ENCODE measurements around the gene SH3BP4.
"Not testable (repeated sequence)": the region's sequence is repeated elsewhere in the genome, so short reads cannot be mapped to it uniquely, and the experiment has no call there.

SH3BP4 gene

GRCh38 chr2:235057616-235058015, 105.8 kb downstream of the SH3BP4 start:
- DNase-seq (ENCODE audit: low spot score): not testable (repeated sequence)

- no peak for DNase-seq (ENCODE audit: low spot score)
These were observed 107.3 kb downstream of the SH3BP4 start for GRCh38 chr2:235059161-235059560.

- no peak for DNase-seq (ENCODE audit: low spot score)
These were observed 109.8 kb downstream of the SH3BP4 start for GRCh38 chr2:235061656-235062055.

- no peak for DNase-seq (ENCODE audit: low spot score)
These were observed 111.7 kb downstream of the SH3BP4 start for GRCh38 chr2:235063471-235063961.

GRCh38 chr2:235064976-235065375, 113.2 kb downstream of the SH3BP4 start:
- no peak for DNase-seq (ENCODE audit: low spot score)

GRCh38 chr2:235066490-235066889, 114.7 kb downstream of the SH3BP4 start:
- DNase-seq (ENCODE audit: low spot score): no peak

- no peak for DNase-seq (ENCODE audit: low spot score)
These were observed 115.1 kb downstream of the SH3BP4 start for GRCh38 chr2:235066895-235067294.

GRCh38 chr2:235068701-235069100, 116.9 kb downstream of the SH3BP4 start:
- DNase-seq (ENCODE audit: low spot score): no peak

- no peak for DNase-seq (ENCODE audit: low spot score)
These were observed 118.4 kb downstream of the SH3BP4 start for GRCh38 chr2:235070063-235070706.

- DNase-seq (ENCODE audit: low spot score): no peak
These were observed 122.1 kb downstream of the SH3BP4 start for GRCh38 chr2:235073868-235074413.

GRCh38 chr2:235077046-235077445, 125.2 kb downstream of the SH3BP4 start:
- no peak for DNase-seq (ENCODE audit: low spot score)

- DNase-seq (ENCODE audit: low spot score): no peak
These were observed 126.4 kb downstream of the SH3BP4 start for GRCh38 chr2:235078182-235078581.

- DNase-seq (ENCODE audit: low spot score): no peak
These were observed 127.2 kb downstream of the SH3BP4 start for GRCh38 chr2:235078914-235079472.

- no peak for DNase-seq (ENCODE audit: low spot score)
These were observed 128.3 kb downstream of the SH3BP4 start for GRCh38 chr2:235080101-235080500.

GRCh38 chr2:235082578-235083338, 130.9 kb downstream of the SH3BP4 start:
- no peak for DNase-seq (ENCODE audit: low spot score)

GRCh38 chr2:235083822-235084221, 132.0 kb downstream of the SH3BP4 start:
- DNase-seq (ENCODE audit: low spot score): no peak

- no peak for DNase-seq (ENCODE audit: low spot score)
These were observed 132.6 kb downstream of the SH3BP4 start for GRCh38 chr2:235084424-235084823.

GRCh38 chr2:235085476-235085875, 133.7 kb downstream of the SH3BP4 start:
- DNase-seq (ENCODE audit: low spot score): no peak

GRCh38 chr2:235086481-235087184, 134.8 kb downstream of the SH3BP4 start:
- no peak for DNase-seq (ENCODE audit: low spot score)

GRCh38 chr2:235087832-235088495, 136.1 kb downstream of the SH3BP4 start:
- peak; percentile 84 for DNase-seq (ENCODE audit: low spot score)

GRCh38 chr2:235088496-235088921, 136.7 kb downstream of the SH3BP4 start:
- no peak for DNase-seq (ENCODE audit: low spot score)

- DNase-seq (ENCODE audit: low spot score): no peak
These were observed 139.6 kb downstream of the SH3BP4 start for GRCh38 chr2:235091421-235091820.
